Body of pancreas (tissue), 4 donors: ENCODE data around the gene SHBG. TPM values are rescaled to one million over a fixed set of nuclear protein-coding genes. Genes with fewer than 3 reads are reported as not detected.

Experiments
- ATAC-seq: fragments of 150-250 bp; one replicate; pipeline ENCODE4 v1.9.1; 2016
- DNase-seq, 4 donors: peaks; one replicate each; pipeline ENCODE4 v3.0.0-alpha.2; 2019
- H3K27ac ChIP-seq, 4 donors: fragments of 200-600 bp; sonication (generic); 1 replicate in 3 of 4; 2 replicates in 1 of 4; pipeline versions ENCODE4 v1.5.1 to v1.6.1; 2016 to 2019; ENCODE audit warnings: mild to moderate bottlenecking in 1 of 4, mixed read lengths in 1 of 4, moderate library complexity in 1 of 4
- H3K27me3 ChIP-seq, 2 donors: fragments of 200-600 bp; sonication (generic); one replicate each; pipeline ENCODE4 v1.6.0; 2016; ENCODE audit warnings: mild to moderate bottlenecking in 1 of 2
- H3K36me3 ChIP-seq, 2 donors: fragments of 200-600 bp; sonication (generic); replicated peaks in 1 of 2; 2 replicates each; pipeline ENCODE4 v1.5.1; 2016; ENCODE audit warnings: low read depth in 2 of 2; ENCODE audit not compliant: insufficient read depth in 1 of 2
- H3K4me1 ChIP-seq: fragments of 200-600 bp; sonication (generic); one replicate; pipeline ENCODE4 v1.6.0; 2016
- H3K4me3 ChIP-seq, 2 donors: fragments of 200-600 bp; sonication (generic); 1 replicate in 1 of 2; 2 replicates in 1 of 2; pipeline ENCODE4 v1.5.1; 2016 to 2019
- H3K9me3 ChIP-seq, 3 donors: fragments of 200-600 bp; sonication (generic); 1 replicate in 2 of 3; 2 replicates in 1 of 3; pipeline ENCODE4 v1.5.1; 2016
- CTCF ChIP-seq, 7 experiments: fragments of 450-650 bp in 4 of 7; fragments of 200-600 bp in 3 of 7; sonication (generic) in 3 of 7; IDR thresholded peaks; one replicate each; pipeline ENCODE4 v1.5.1; 2016 to 2019; ENCODE audit warnings: antibody characterized with exemption in 7 of 7
- POLR2A ChIP-seq, 3 donors: fragments of 450-650 bp; IDR thresholded peaks; one replicate each; pipeline ENCODE4 v1.6.1; 2016; ENCODE audit warnings: antibody characterized with exemption in 3 of 3, mild to moderate bottlenecking in 2 of 3
- WGBS, 2 donors: methylation state at CpG; one replicate each; pipeline ENCODE4 v1.1.5; 2017; 5-methylcytosine and 5-hydroxymethylcytosine counted together
- intact Hi-C: fragments of 100-400 bp; cut with DNase I; formaldehyde crosslinking; loops from one replicate; pipeline ENCODE4 v1.15.1; 2023
- total RNA-seq, 2 donors: library from RNA; depleted of rRNA; stranded (reverse); fragments of >200 nt; gene quantifications; one replicate each; pipeline ENCODE4 v1.1.0, GENCODE V29; 2016

SHBG gene
- total RNA-seq, 2 donors from 2014 or later = not detected

DNA sequence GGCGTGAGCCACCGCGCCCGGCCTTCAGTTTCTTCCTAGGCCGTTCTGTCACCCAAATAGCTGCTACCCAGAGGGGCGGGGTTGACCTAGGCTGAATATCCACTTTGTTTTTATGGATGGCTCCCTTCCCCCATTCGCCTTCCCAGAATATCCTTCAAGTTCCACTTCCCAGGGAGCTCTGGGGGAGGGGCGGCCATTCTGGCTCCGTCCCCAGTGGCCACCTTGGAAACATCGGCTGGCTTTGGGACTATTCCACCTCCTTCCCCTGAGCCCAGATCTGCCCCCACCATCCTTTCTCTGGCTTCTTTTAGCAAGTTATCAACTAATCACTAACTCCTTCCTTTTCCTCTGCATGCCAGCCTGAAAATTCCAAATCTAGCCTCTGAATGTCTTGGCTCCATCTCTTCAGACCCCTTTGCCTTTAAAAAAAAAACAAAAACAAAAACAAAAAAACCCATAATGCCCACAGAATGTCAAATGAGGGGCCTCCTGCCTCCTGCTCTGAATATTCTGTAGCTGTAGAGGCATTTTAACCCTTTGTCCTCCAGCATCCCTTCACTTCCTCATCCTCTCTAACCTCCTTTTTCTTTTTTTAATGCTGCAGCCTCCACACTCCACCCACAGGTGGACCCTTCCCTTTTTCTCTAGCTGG, 27.1 kb downstream of the SHBG start:
- no peaks in the 10 kb centered on the region for H3K4me1 ChIP-seq
- H3K27ac ChIP-seq = no peak overlapping the region
- no peaks in the 10 kb centered on the region for H3K9me3 ChIP-seq
- no peak for TF ChIP-seq POLR2A (IDR thresholded peaks at IDR 0.05)
- TF ChIP-seq CTCF (IDR thresholded peaks at IDR 0.05) = no peak
- WGBS, 2 donors = 41 to 48% methylated on average over 10 of the region's 10 CpGs
- intact Hi-C loops = no loop called here
- H3K4me3 ChIP-seq = no peak overlapping the region
- no peaks in the 10 kb centered on the region for H3K36me3 ChIP-seq
- peak; percentile 41 for ATAC-seq
- peak; percentile 32 to 46 (median 42) for DNase-seq
- no peaks in the 10 kb centered on the region for H3K27me3 ChIP-seq

GRCh38 chr17:7667656-7668406, 37.9 kb downstream of the SHBG start:
- DNase-seq = no peak
- Histone ChIP-seq H3K9me3 (no peaks in the 10 kb centered on the region), H3K27ac (no peak overlapping the region), H3K4me1 (no peaks in the 10 kb centered on the region), H3K36me3 (peaks cover 5 to 25% of the 10 kb centered on the region in 2 donors), H3K4me3 (no peak overlapping the region), H3K27me3 (no peaks in the 10 kb centered on the region)
- intact Hi-C loops = no loop called here
- 81 to 82% methylated on average over 5 to 8 of the region's 10 CpGs for WGBS, 2 donors
- TF ChIP-seq POLR2A (IDR thresholded peaks at IDR 0.05) (no peak), CTCF (IDR thresholded peaks at IDR 0.05) (no peak)
- no peak for ATAC-seq

GRCh38 chr17:7668482-7668881, 38.5 kb downstream of the SHBG start:
- no peak for TF ChIP-seq POLR2A (IDR thresholded peaks at IDR 0.05)
- Histone ChIP-seq H3K9me3 (peaks cover 0 to 2% (median 0%) of the 10 kb centered on the region in 3 donors), H3K27me3 (no peaks in the 10 kb centered on the region), H3K4me3 (no peak overlapping the region), H3K36me3 (peaks cover 11 to 28% of the 10 kb centered on the region in 2 donors), H3K4me1 (no peaks in the 10 kb centered on the region), H3K27ac (no peak overlapping the region)
- ATAC-seq = no peak
- DNase-seq = no peak
- 71 to 89% methylated on average over 7 of the region's 7 CpGs for WGBS, 2 donors
- intact Hi-C loops = no loop called here

- H3K27ac ChIP-seq = no peak overlapping the region
- H3K9me3 ChIP-seq = peaks cover 0 to 7% (median 0%) of the 10 kb centered on the region in 3 donors
- 78 to 79% methylated on average over 2 of the region's 2 CpGs for WGBS, 2 donors
- H3K4me1 ChIP-seq = no peaks in the 10 kb centered on the region
- ATAC-seq (no peak), DNase-seq (peak in 3 of 4 donors; percentile 20 to 53 (median 49))
- TF ChIP-seq CTCF (IDR thresholded peaks at IDR 0.05) (peak in 4 of 7 experiments; percentile 24 to 42 (median 40)), POLR2A (IDR thresholded peaks at IDR 0.05) (no peak)
- no peak overlapping the region for H3K4me3 ChIP-seq
- H3K36me3 ChIP-seq = peaks cover 23 to 43% of the 10 kb centered on the region in 2 donors
- intact Hi-C loops = no loop called here
- H3K27me3 ChIP-seq = no peaks in the 10 kb centered on the region
Observed at GRCh38 chr17:7673239-7673638, 43.3 kb downstream of the SHBG start.

DNA sequence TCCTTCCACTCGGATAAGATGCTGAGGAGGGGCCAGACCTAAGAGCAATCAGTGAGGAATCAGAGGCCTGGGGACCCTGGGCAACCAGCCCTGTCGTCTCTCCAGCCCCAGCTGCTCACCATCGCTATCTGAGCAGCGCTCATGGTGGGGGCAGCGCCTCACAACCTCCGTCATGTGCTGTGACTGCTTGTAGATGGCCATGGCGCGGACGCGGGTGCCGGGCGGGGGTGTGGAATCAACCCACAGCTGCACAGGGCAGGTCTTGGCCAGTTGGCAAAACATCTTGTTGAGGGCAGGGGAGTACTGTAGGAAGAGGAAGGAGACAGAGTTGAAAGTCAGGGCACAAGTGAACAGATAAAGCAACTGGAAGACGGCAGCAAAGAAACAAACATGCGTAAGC, 45.0 kb downstream of the SHBG start:
- Histone ChIP-seq H3K27me3 (no peaks in the 10 kb centered on the region), H3K27ac (no peak overlapping the region), H3K4me1 (no peaks in the 10 kb centered on the region), H3K36me3 (peaks cover 23 to 34% of the 10 kb centered on the region in 2 donors), H3K9me3 (peaks cover 0 to 7% (median 0%) of the 10 kb centered on the region in 3 donors), H3K4me3 (no peak overlapping the region)
- DNase-seq = no peak
- intact Hi-C loops = no loop called here
- WGBS, 2 donors = 79 to 89% methylated on average over 11 to 14 of the region's 14 CpGs
- no peak for TF ChIP-seq POLR2A (IDR thresholded peaks at IDR 0.05)
- no peak for TF ChIP-seq CTCF (IDR thresholded peaks at IDR 0.05)
- ATAC-seq = no peak
